ENCODE data around the gene SMARCA1.

DNA sequence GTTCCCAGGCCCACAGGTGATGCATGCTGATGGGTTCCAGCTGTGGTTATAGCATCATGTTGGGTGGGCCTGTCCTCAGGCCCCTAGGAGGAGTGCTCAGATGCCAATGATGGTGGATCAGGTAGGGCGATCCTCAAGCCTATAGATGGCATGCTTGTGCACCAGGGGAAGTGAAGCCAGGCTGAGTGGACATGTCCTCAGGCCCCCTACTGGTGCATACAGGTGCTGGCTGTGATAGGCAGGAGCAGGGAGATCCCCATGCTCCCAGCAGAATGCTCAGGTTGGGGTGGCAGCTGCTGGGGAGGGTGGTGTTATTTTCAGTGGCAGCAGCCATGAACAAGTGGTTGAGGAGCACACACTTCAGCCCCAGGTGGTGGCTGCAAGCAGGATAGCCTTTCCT lies 96.0 kb downstream of the SMARCA1 start:
- no peak for TF ChIP-seq GATA2 (IDR thresholded peaks at IDR 0.05; ENCODE audit: low read depth, low read length)
- TF ChIP-seq GATA3 (IDR thresholded peaks at IDR 0.05; ENCODE audit: low read depth, low read length): no peak

Data from SH-SY5Y (cell line).